HG03066 (cell line): ENCODE measurements around the gene TMEM183A.
A peak's percentile ranks its signal among the peaks of the same experiment; 100 is the strongest.
"Not testable (repeated sequence)": the region's sequence is repeated elsewhere in the genome, so short reads cannot be mapped to it uniquely, and the experiment has no call there.

Source experiments
- ATAC-seq: cut with Tn5 transposase; IDR thresholded peaks from one replicate; pipeline ENCODE4 v1.9.1; 2021; ENCODE audit warnings: low read depth; ENCODE audit not compliant: unreplicated experiment

TMEM183A gene

GRCh38 chr1:202986120-202986519 is 21.1 kb upstream of the TMEM183A start:
- ATAC-seq, result not testable (repeated sequence)

- ATAC-seq, result no peak
Observed at GRCh38 chr1:202987255-202987654, 19.9 kb upstream of the TMEM183A start.

GRCh38 chr1:202987922-202988583 is 19.1 kb upstream of the TMEM183A start:
- ATAC-seq, result no peak

- no peak for ATAC-seq
Observed at GRCh38 chr1:202989879-202990278, 17.3 kb upstream of the TMEM183A start.

GRCh38 chr1:202991112-202991511 is 16.1 kb upstream of the TMEM183A start:
- ATAC-seq, result no peak

GRCh38 chr1:202994756-202995155 is 12.4 kb upstream of the TMEM183A start:
- no peak for ATAC-seq

GRCh38 chr1:202998836-202999750 is 8.1 kb upstream of the TMEM183A start:
- ATAC-seq, result no peak

- ATAC-seq, result no peak
Observed at GRCh38 chr1:203000217-203000944, 6.8 kb upstream of the TMEM183A start.

- ATAC-seq, result no peak
Observed at GRCh38 chr1:203001986-203002385, 5.2 kb upstream of the TMEM183A start.

GRCh38 chr1:203002951-203003350 is 4.2 kb upstream of the TMEM183A start:
- no peak for ATAC-seq

GRCh38 chr1:203005395-203006142 is 1.6 kb upstream of the TMEM183A start:
- not testable (repeated sequence) for ATAC-seq

GRCh38 chr1:203009185-203009584 is 2.0 kb downstream of the TMEM183A start:
- ATAC-seq, result no peak

- no peak for ATAC-seq
Observed at GRCh38 chr1:203011582-203011981, 4.4 kb downstream of the TMEM183A start.

GRCh38 chr1:203017061-203017460 is 9.9 kb downstream of the TMEM183A start:
- no peak for ATAC-seq

GRCh38 chr1:203017692-203018091 is 10.5 kb downstream of the TMEM183A start:
- no peak for ATAC-seq

- not testable (repeated sequence) for ATAC-seq
Observed at GRCh38 chr1:203022855-203023254, 15.7 kb downstream of the TMEM183A start.

GRCh38 chr1:203025686-203026030 is 18.5 kb downstream of the TMEM183A start:
- ATAC-seq, result no peak

GRCh38 chr1:203026031-203026665 is 19.0 kb downstream of the TMEM183A start, which contains the start of gene PPFIA4:
Gene PPFIA4, plus strand, starts transcription at chr1:203026491. Its CDS starts 12,518 bp downstream, at chr1:203039009.
- ATAC-seq, result peak; percentile 76

- ATAC-seq, result peak; percentile 21
Observed at GRCh38 chr1:203026666-203027663, 19.8 kb downstream of the TMEM183A start.
